IPS-NIHi11 (cell line): ENCODE data around the gene RWDD1.
"Not testable (repeated sequence)": the region's sequence is repeated elsewhere in the genome, so short reads cannot be mapped to it uniquely, and the experiment has no call there.

Experiments
- DNase-seq: peaks from one replicate; pipeline ENCODE4 v3.0.0; 2012; ENCODE audit warnings: mixed read lengths, low spot score

The RWDD1 gene

GRCh38 chr6:116560130-116560529 lies 11.2 kb upstream of the RWDD1 start:
- DNase-seq, result no peak

- DNase-seq, result peak; percentile 60
Measured at GRCh38 chr6:116561377-116562018, 9.8 kb upstream of the RWDD1 start.

- DNase-seq, result no peak
Measured at GRCh38 chr6:116562019-116562403, 9.3 kb upstream of the RWDD1 start.

GRCh38 chr6:116562614-116563013 lies 8.7 kb upstream of the RWDD1 start:
- DNase-seq, result no peak

GRCh38 chr6:116563830-116564229 lies 7.5 kb upstream of the RWDD1 start:
- DNase-seq, result no peak

GRCh38 chr6:116564311-116564710 lies 7.0 kb upstream of the RWDD1 start:
- no peak for DNase-seq

GRCh38 chr6:116564921-116565872 lies 6.1 kb upstream of the RWDD1 start:
- DNase-seq, result no peak

- no peak for DNase-seq
Measured at GRCh38 chr6:116568111-116568510, 3.2 kb upstream of the RWDD1 start.

GRCh38 chr6:116568821-116569755 lies 2.2 kb upstream of the RWDD1 start:
- DNase-seq, result no peak

GRCh38 chr6:116571683-116572000 lies 338 bp downstream of the RWDD1 start:
- DNase-seq, result no peak

- peak; percentile 38 for DNase-seq
Measured at GRCh38 chr6:116572162-116572561, 858 bp downstream of the RWDD1 start.

- DNase-seq, result no peak
Measured at GRCh38 chr6:116575227-116575626, 3.9 kb downstream of the RWDD1 start.

- DNase-seq, result no peak
Measured at GRCh38 chr6:116577486-116577885, 6.2 kb downstream of the RWDD1 start.

- no peak for DNase-seq
Measured at GRCh38 chr6:116578335-116578734, 7.0 kb downstream of the RWDD1 start.

GRCh38 chr6:116579143-116579542 lies 7.8 kb downstream of the RWDD1 start:
- no peak for DNase-seq

- DNase-seq, result no peak
Measured at GRCh38 chr6:116580198-116580597, 8.9 kb downstream of the RWDD1 start.

- no peak for DNase-seq
Measured at GRCh38 chr6:116586276-116586675, 15.0 kb downstream of the RWDD1 start.

GRCh38 chr6:116586738-116587137 lies 15.4 kb downstream of the RWDD1 start:
- DNase-seq, result no peak

GRCh38 chr6:116595247-116595646 lies 23.9 kb downstream of the RWDD1 start:
- DNase-seq, result no peak

GRCh38 chr6:116596815-116597214 lies 25.5 kb downstream of the RWDD1 start:
- DNase-seq, result peak; percentile 44

GRCh38 chr6:116603916-116604315 lies 32.6 kb downstream of the RWDD1 start:
- DNase-seq, result not testable (repeated sequence)

GRCh38 chr6:116604868-116605267 lies 33.6 kb downstream of the RWDD1 start:
- DNase-seq, result not testable (repeated sequence)
